NOMO-1 treated with DMSO at 0.1 percent for 48 hours (cell line): ENCODE measurements around the gene MARF1.
A peak's percentile ranks its signal among the peaks of the same experiment; 100 is the strongest.
"Not testable (repeated sequence)": the region's sequence is repeated elsewhere in the genome, so short reads cannot be mapped to it uniquely, and the experiment has no call there.

Experiments
- DNase-seq: peaks from one replicate; lab custom pipeline; 2025; ENCODE audit not compliant: unreplicated experiment; lab: John Stamatoyannopoulos, UW

MARF1 gene

DNA sequence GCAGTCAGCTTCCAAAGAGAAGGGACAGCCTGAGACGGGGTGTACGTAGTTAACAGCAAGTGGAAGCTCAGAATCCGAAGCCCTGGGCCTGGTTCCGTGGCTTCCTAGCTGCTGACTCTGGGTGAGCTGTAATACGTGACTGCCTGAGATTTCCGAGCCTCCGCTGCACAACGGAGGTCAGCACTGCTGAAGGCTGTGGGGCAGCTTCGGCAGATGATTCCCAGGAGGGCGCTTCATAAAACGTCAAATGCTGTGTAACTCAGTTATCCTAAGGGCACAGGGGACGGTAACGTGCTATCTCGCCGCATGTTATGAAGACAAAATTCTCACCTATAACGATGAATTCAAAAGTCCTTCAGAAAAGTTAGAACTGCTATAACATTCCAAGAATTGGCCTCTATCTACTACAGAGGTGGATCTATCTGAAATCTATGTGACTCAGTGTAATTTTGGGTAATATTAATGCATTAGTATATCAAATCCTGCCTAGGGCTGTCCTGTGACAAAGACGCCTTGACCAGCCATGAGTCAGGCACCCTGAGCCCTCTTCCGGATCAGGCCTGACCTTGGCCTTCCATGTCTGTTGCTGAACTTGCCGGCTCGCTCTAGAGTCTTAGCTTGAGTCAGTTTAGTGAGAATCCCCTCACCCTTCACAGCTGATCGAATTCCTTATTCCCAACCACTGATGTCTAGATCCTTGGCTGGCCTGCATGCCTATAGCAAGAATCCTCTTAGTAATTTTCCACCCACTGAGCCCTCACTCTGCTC, 43.5 kb downstream of the MARF1 start:
- DNase-seq: no peak

GRCh38 chr16:15598648-15599190, 44.2 kb downstream of the MARF1 start:
- no peak for DNase-seq

DNA sequence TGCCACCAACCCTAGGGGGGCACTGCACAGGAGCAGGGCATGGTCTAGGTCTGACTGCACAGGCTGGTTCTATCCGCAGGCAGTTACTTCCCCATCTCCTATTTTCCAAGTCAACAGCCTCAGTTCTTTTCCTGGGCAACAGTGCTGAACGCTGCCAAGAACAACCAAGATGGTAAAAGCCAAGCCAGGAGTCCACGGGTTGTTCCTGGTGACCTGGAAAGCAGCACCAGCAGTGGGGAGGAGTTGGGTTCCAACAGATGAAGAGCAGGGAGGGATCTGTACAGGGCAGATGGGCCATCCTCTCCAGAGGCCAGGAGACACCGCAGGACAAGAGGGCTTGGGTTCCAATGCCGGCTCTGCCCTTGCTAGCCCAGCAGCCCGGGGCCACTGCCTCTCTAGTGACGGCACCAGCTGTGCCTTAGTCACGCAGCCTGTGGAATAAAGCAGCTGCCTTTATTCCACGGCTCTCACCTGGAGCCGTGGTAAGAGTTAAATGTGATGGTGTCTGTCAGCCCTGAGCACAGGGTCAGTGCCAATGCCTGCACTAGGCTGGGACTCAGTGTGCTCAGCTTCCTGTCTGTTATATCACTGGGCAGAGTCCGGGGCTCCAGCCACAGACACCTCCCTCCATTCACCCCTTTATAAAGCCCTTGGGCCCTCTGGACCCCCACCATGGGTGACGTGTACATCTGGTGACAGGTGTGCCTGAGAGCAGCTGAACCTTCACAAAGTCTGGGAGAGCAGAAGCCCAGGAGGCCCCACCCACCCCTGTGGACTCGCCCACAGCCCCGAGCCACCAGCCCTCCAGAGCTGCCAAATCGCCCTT, 44.9 kb downstream of the MARF1 start:
- DNase-seq: no peak

- DNase-seq: no peak
These were observed 45.8 kb downstream of the MARF1 start for GRCh38 chr16:15597135-15597534.

DNA sequence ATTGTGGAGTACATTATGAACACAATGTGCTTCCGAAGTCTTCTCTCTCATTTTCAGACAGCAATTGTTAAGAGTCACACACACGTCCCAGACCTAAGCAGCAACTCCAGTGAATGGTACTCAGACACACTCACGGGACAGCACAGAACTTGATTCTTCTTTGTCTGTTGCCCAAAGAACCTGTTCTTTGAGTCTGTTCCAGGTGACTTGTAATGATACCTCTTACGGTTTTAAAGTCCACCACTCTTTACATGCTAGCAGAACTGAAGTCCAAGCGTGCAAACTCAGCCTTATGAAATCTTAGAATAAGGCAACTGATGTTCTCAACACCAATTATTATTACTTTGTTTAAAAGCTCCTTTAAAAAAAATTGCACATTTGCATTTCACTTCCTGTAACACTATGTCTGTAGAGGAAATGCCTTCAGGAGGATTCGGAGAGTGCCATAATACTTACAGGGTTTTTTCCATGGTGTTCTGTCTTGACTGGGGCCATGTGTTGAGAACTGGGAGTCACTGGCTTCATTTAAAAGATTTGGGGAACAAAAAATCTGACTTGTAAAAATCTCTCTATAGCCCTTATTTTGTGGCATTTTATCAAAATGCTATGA, 48.1 kb downstream of the MARF1 start:
- no peak for DNase-seq

DNA sequence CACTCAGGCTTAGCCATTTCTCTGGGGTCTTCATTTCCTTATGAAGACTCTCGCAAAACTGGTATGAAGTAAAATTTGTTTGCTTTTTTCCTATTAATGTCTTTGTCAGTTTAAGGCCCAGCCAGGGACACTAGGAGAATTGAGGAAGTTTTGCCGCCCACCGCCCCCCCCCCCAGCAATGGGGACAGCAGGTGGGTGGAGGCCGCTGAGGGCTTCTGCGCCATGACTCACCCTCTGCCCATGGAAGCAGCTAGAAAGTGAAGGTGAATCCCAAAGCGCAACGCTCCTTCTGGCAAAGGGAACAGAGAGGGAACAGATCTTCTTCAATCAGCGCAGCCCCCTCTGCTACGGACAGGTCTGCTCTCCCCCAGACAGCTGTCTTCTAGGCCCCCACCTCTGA, 49.7 kb downstream of the MARF1 start:
- DNase-seq: no peak

GRCh38 chr16:15592324-15592723, 50.6 kb downstream of the MARF1 start:
- peak; percentile 4 for DNase-seq

DNA sequence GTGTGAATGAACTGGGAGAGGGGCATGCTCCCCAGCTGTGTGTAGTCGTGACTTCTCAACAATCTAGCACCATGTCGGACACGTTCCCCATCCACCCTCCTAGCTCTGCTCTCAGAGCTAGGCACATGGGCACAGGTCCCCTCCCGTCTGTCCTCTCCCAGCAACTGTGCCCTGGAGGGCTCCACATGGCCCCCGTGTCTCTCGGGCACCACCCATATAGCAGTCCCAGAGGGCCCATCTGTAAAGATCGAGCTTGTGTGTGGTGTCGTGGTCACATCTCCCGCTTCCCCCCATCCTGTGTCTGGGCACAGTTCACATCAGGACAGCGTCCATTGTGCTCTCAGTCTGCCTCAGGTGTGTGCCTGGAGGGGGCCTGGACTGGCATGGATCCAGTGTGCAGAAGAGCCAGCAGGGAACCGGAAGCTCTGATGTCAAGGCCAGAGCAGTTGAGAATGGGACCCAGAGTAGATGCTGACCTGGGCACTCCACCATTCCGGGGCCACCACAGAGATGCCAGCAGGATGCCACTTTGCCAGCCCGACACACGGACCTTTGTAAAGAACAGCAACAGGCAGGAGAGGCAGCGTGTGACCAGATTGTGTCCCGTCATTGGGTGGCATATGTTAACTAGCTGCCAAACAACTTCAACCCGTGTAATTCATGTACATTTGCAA, 55.7 kb downstream of the MARF1 start:
- DNase-seq: no peak

- no peak for DNase-seq
These were observed 56.2 kb downstream of the MARF1 start for GRCh38 chr16:15586716-15587115.

DNA sequence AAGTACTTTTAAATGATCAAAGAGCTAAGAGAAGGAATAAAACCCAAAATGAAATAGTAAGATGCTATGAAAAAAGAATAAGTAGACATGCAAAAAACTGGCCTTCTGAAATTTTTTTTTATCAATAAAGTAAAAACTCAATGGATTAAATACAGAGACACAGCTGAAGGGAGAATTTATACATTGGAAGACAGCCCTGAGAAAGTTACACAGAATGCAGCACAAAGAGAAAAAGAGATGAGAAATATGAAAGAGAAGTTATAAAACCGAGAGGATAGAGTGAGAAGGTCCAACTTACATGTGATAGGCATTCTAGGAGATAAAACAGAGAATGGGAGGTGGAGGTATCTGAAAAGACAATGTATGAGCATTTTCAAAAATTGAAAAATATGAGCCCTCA, 57.0 kb downstream of the MARF1 start:
- no peak for DNase-seq

DNA sequence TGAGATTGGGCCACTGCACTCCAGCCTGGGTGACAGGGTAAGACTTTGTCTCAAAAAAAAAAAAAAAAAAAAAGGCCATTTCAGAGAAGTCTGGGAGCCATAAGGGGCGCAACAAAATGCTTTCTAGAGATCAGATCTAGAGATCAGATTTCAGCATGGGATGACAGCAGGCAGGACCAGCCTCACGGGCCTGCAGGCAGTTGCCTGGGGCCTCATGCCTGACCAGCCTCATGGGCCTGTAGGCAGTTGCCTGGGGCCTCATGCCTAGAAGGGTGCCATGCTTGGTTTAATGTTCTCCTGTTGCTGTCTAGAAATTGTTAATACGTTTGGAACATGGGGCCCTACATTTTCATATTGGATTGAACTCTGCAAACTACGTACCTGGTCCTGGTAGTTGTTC, 59.4 kb downstream of the MARF1 start:
- DNase-seq: no peak

GRCh38 chr16:15581127-15581815, 61.7 kb downstream of the MARF1 start:
- DNase-seq: no peak

DNA sequence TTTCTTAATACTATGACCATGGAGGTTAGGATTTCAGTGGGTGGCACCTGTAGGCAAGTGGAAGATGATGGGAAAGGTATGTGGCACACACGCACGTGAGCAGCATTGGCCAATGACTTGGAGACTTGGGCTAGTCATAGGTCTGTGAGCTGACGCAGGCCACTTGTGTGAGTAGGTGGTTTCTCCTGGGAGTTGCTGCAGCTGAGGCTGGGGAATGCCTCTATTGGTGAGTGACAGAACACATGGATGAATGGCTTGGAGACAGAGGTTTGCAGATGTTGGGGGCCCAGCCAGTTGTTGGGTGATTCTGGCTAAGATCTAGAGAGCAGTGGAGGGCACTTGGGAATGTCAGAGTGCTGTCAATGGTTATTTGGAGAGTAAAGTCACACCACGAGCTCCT, 64.1 kb downstream of the MARF1 start:
- no peak for DNase-seq

DNA sequence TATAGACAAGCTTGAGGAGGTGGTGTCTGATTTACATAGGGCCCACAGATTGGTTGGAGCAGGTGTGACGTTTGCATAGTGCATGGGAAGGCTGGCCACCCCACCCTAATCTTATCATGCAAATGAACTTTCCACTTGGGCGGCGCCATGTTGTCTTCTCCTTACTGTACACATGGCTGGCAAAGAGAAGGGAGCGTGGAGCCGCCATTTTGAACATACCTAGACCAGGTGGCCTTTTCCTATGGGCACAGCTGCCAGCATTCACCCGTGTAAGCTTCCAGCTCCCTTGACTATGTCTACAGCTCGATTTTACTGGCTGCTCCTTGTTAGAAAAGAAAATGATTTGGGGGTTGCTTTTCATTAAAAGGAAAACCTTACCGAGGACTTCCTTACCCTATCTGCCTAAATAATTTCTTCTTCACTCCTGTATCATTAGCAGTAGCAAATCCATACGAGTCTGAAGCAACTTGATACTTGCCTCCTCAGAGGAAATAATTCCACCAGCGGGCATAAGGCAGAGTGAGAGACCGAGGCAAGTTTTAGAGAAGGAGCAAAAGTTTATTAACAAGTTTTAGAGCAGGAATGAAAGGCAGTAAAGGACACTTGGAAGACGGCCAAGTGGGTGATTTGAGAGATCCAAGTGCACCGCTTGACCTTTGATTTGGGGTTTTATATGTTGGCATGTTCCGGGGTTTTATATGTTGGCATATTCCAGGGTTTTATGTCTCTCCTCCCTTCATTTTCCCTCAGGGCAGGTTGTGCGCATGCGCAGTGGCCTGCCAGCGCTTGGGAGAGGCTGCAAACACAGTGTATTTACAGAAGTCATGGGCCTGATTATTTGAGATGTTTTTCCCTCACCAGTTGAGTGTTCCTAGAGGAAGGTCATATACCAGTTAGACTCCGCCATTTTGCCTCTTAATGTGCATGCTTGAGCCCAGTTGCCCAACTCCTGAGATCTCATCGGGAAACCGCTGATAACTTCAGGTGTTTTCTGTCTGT, 65.7 kb downstream of the MARF1 start:
- no peak for DNase-seq

GRCh38 chr16:15575293-15576049, 67.5 kb downstream of the MARF1 start:
- no peak for DNase-seq

DNA sequence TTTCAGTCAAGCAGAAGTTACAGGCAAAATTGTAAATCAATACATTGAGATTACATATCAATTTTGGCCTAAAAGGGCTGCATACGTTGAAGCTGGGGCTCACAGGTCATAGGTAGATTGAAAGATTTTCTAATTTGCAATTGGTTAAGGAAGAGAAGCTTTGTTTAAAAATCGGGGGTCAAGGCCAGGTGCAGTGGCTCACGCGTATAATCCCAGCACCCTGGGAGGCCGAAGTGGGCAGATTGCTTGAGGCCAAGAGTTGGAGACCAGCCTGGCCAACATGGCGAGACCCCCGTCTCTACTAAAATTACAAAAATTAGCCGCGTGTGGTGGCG, 68.4 kb downstream of the MARF1 start:
- DNase-seq: no peak

DNA sequence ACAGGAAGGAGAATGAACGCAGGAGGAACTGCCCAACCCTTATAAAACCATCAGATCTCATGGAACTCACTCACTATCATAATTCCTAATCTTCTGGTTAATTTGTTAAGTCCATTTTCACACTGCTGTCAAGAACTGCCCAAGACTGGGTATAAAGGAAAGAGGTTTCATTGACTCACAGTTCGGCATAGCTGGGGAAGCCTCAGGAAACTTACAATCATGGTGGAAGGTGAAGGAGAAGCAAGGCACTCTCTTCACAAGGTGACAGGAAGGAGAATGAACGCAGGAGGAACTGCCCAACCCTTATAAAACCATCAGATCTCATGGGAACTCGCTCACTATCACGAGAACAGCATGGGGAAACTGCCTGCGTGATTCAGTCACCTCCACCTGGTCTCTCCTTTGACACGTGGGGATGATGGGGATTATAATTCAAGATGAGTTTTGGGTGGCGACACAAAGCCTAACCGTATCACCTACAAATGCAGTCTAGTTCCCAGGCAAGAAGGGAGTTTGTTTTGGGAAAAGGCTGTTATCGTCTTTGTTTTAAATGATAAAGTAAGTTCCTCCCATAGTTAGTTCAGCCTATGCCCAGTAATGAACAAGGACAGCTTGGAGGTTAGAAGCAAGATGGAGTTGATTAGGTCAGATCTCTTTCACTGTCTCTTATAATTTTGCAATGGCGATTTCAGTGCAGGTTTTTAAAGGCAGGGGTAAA, 68.9 kb downstream of the MARF1 start:
- DNase-seq: not testable (repeated sequence)

DNA sequence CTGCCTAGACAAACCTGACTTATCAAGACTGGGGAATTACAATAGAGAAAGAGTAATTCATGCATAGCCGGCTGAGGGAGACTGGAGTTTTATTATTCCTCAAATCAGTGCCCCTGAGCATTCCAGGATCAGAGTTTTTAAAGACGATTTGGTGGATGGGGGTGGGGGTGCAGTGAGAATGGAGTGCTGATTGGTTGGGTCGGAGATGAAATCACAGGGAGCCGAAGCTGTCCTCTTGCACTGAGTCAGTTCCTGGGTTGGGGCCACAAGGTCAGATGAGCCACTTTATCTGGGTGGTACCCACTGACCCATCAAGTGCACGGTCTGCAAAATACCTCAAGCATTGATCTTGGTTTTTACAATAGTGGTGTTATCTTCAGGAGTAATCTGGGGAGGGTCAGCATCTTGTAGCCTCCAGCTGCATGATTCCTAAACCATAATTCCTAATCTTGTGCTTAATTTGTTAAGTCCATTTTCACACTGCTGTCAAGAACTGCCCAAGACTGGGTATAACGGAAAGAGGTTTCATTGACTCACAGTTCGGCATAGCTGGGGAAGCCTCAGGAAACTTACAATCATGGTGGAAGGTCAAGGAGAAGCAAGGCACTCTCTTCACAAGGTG, 69.6 kb downstream of the MARF1 start:
- DNase-seq: no peak
